GM15510 (cell line): ENCODE data around the gene MYO1D.
A peak's percentile ranks its signal among the peaks of the same experiment; 100 is the strongest.

Source experiments
- POLR2A ChIP-seq: IDR thresholded peaks from 3 replicates; pipeline ENCODE4 v1.6.1; 2011; ENCODE audit warnings: borderline replicate concordance; ENCODE audit not compliant: insufficient read length; ENCODE audit errors: extremely low read depth

MYO1D gene

DNA sequence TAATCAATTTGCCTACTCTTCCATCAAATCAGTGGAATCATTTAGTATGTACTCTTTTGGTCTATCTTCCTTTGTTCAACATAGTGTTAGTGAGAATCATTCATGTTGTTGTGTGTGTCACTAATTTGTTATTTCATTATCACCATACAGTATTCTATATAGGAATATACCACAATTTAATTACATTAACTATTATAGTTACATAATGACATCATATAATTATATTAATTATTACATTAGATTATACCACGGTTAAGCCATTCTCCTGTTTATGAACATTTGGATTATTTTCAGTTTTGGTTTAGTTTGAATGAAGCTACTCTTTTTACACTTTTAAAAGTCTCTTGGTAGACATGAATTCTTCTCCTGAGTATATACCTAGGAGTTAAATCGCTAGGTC is 40.4 kb downstream of the MYO1D start:
- TF ChIP-seq POLR2A = no peak

DNA sequence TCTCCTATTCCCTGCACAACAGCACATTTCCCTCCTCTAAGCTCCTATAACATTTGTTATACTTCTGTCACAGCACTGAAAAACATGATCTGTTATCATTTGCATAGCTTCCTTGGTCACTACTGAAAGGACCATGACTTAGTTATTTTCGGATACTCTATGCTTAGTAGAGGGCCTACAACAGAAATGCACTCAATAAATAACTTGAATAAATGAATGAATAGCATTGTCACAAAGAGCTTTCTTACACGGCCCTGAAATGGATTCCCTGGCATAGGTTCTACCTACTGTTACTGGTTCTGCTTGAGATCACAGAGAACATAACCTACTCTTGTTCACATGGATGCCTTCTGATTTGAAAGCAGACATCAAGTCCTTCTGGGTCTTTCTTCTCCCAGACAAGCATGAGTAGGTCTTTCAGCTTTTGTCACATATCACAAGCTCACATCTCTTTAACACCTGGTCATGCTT is 41.6 kb downstream of the MYO1D start:
- TF ChIP-seq POLR2A = peak; percentile 4

DNA sequence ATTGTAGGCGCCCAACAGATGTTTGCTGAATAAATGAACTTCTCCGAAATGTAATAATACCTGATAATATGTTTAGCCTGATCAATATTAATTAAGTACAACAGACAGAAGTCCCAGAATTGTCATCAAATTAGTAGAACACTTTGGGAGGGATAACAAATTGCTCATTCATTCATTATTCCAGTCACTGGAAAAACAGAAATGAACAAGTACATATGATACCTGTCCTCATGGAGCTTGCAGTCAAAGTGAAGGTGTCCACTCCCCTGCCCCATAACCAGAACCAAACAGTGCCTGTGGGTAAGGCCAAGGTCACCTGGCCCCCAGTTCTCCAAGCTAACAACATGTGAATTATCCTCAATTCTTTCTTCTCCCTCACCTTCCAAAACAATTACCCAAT is 42.8 kb downstream of the MYO1D start:
- no peak for TF ChIP-seq POLR2A

DNA sequence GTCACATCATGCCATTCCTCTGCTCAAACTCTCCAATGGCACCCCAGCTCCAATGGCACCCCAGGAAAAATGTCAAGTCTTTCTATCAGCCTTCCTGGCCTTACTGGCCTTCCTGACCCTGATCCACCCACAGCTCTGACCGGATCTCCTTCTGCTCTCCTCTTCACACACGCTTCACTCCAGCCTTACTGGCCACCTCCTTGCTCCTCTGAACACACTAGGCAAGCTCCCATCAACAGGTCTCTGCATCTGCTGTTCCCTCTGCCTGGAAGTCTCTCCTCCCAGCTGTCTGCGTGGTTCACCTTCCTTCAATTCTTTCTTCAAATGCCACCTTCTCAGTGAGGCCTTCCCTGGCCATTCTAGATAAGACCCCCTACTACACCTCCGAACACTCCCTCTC is 43.4 kb downstream of the MYO1D start:
- no peak for TF ChIP-seq POLR2A

DNA sequence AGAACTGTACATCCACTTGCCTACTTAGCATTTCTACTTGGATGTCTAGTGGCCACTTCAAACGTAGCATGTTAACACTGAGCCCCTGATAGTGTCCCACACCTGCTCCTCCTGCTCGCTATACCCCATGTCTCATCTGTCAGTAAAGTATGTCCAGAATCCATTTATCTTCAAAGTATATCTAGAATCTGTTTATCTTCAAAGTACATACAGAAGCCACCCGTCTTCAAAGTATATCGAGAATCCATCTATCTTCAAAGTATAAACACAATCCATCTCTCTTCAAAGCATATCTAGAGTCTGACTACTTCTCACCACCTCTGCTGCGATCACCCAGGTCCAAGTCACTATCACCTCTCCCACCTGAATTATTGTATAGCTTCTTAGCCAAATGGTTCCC is 43.8 kb downstream of the MYO1D start:
- TF ChIP-seq POLR2A = no peak

DNA sequence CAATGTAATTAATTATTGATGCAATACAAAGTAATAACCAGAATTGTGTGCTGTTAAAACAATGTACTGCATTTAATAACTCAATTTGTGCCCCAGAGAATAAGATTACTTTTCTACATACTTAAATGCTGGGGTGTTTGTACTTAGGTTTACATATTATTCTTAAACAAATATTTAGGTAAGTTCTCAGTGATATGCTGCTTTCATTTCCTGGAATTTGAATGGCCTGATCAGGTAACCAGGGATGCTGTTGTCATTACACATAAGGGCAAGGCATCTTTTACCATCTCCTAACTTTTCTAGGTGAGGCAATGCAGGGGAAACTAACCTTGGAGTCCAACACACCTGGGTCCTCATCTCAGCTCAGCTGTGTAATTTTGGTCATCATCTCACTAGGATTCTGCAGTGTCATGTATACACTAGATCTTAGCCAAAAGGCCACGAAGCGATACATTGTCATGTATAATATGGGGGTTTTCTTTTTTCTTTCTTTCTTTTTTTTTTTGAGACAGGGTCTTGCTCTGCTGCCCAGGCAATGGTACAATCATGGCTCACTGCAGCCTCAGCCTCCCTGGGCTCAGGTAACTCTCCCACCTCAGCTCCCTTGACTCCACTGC is 45.2 kb downstream of the MYO1D start:
- TF ChIP-seq POLR2A = no peak

DNA sequence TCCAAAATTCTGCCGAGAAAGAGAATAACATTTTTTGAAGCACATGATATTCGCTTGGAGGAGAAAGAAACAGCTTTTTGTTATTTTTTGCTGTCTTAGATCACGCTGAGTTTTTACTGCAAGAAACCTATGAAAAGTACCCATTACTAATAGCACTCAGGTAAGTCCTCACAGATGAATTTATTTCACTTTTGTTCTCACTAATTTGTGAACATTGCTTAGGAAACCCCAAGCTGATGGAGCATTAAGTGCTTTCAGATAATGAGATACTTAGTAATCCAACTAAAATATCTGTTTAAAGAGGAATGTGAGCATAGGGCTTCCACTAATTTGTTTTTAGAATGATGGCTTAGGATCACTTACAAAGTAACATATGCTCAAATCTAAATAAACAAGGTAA is 45.7 kb downstream of the MYO1D start:
- no peak for TF ChIP-seq POLR2A

DNA sequence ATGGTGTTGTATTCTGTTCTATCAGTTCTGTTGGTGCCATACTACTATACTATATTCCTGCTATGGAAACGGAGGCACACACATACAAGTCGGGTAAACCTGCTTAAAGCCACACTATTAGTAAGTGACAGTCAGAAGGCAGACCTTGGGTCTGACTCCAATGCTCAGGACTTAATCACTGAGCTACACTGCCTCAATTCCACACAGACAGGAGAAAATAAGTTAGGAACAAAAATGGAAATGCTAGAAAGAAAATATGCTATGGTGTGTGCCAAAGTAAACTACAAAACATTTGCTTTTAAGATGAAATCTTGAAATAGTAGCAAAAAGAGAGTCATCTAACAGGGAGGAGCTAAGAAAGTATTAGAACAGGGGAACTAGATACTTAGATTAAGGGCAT is 48.1 kb downstream of the MYO1D start:
- no peak for TF ChIP-seq POLR2A

DNA sequence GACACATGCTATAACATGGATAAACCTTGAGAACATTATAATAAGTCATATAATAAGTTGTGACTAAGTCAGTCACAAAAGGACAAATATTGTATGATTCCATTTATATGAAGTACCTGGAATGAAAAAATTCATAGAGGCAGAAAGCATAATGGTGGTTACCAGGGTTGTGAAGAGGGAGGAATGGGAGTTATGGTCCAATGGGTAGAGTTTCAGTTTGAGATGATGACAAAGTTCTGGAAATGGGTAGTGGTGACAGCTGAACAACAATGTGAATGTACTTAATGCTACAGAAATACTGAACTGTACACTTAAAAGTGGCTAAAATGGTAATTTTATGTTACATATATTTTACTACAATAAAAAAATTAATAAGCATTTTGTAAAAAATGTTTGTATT is 49.7 kb downstream of the MYO1D start:
- no peak for TF ChIP-seq POLR2A

DNA sequence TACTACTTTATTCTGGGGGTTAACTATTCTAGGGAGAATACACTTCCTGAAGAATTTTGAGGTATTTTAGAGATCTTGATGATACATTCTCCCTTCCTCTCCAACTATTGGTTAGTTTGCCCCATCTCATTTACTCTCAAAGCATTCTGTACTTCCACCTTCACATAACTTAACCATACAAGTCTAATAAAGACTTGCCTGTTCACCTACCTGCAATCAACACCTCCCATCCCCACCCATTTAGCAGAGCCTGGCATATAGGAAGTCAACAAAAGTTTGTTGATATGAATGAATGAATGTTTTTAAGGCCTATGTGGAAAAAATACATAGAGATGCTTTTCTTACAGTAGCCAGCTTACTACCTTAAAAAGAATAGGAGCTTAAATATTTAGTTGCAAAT is 50.8 kb downstream of the MYO1D start:
- no peak for TF ChIP-seq POLR2A

DNA sequence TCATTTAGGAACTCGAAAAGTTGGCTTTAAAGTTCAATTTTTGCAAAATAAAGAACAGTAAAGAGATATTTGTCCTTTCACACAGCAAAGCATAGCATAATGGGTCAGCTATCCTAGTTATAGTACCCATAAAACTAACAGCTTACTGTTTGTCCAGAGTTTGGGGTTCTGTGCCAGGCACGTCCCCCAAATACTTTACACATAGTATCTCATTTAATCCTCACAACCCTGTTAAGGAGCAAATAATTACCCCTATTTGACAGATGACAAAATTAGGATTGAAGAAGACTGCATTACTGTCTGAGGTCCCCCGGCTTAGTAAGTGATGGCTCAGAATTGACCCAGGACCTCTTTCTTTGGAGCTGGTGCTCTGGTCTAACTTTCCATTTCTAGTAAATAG is 52.6 kb downstream of the MYO1D start:
- TF ChIP-seq POLR2A = no peak

DNA sequence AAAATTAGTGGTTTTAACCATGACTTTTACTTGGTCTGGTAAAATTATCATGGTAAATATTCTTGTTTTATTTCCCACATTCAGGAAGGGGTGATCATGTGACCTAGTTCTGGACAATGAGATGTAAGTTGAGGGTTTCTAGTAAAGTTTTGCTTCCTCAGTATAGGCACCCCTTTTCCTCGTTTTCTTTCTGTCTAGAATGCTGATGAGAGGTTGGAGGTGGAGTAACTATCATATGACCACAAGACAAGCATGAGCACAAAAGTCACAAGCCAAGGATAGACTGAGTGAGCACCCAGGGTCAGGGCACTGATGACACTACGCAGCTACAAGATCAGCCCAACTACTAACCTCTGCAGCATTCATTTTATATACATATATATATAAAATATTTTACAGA is 53.9 kb downstream of the MYO1D start:
- TF ChIP-seq POLR2A = no peak

DNA sequence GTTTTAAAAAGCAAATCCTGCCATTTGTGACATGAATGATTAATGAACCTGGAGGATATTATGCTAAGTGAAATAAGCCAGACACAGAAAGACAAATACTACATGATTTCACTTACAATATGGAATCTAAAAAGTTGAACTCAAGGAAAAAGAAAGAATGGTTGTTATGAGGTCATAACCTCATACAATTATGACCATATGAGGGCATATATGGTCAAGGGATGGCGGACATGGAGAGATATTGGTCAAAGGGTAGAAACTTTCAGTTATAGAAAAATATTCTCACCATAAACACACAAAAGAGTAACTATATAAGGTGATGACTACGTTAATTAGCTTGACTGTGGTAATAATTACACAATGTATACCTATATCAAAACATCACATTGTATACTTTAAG is 56.5 kb downstream of the MYO1D start:
- TF ChIP-seq POLR2A = no peak

DNA sequence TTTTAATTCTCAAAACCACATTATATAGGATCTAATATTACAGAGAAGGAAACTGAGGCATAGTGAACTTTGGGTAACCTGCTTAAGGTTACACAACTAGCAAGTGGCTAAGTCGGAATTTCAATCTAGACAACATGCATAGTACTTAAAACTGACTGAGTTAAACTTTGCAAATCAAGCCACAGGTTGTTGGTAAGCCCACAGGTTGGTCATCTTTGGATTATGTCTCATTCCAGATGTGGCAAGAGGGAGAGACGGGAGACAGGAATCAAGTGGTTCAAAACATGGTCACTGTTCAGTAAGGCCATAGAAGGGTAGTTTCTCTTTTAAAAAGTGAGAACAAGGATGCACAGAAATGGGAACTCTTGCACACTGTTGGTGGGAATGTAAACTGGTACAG is 57.1 kb downstream of the MYO1D start:
- no peak for TF ChIP-seq POLR2A

DNA sequence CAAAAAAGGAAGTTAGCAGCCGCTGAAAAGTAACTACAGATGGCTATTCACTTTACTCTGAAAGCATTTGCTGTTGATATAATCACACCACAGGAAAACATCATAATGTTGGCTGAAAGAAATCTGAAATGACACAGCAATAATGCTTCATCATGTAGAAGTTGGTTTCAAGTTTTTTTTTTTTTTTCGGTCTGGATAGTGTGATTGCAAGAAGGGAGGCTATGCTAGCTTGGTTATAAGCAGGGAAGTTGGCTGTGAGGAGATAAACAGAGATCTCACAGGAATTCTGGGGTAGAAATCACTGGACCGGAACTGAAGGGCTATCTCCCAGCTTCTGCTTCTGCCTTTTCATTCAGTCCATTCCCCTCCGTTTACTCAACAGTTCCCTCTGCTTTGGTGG is 57.9 kb downstream of the MYO1D start:
- no peak for TF ChIP-seq POLR2A

DNA sequence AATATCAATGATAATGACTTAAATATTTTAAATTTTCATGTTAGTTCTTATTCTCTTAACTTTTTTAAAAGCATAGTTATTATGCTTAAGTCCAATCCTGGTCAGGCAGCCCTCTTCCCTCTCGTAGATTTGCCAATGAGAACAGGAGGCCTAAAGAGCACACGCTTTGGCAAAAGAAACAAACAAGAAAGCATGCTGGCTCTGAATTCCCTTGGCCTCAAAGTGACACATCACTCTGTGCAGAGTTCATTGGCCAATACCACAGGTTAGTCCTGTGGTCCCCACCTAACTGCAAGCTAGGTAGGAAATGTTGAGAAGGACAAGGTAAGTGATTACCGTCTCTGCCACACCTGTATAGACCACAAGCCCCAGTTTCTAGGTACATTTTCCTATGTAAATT is 61.5 kb downstream of the MYO1D start:
- no peak for TF ChIP-seq POLR2A

DNA sequence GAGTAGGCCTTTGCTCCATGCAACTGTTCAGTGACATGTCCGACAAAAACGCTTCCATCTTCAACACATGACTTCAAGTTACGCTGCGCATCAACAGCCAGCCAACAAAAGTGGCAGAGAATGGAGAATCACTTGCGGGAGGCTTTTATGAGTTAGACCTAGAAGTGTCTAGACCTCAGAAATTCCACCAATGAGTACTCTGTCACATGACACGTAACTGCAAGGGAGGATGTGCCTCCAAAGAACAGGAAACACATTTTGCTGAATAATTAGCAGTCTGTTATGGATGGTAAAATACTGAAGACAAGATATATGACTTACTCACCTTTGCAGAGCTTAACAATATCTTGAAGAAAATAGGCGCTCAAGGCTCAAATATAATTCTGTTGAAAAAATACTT is 62.1 kb downstream of the MYO1D start:
- no peak for TF ChIP-seq POLR2A

DNA sequence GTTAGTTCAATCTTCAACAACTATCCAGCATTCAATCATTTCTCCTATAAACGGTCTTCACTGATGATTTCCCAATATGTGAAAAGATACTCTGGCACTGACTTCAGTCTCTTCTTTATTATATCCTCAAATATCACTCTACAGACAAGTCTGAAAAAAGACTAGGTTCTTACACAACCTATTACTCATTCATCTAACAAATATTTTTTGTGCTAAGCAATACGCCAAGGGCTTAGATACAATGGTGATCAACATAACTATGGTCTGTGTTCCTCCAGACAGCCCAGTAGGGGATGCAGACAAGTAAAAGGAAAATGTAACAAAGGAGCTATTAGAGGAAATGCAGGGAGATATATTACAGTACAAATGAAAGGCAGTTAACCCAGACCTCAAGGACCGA is 63.9 kb downstream of the MYO1D start:
- TF ChIP-seq POLR2A = no peak

DNA sequence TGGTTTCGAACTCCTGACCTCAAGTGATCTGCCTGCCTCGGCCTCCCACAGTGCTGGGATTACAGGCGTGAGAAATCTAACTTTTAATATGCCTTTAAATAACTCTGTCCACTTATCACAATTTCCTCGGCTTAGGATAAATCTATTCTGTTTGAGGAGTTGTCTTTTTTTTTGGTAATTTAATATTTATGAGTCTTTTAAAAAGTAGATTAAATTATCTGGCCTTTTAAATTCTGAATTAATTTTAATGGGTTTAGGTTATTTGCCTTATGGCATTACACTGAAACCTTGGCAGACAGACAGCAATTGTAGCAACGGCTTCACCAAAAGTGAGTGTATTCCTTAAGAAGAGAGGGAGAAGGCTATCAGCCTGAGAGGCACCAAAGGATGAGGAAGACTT is 66.2 kb downstream of the MYO1D start:
- TF ChIP-seq POLR2A = no peak
